GM20000 (cell line): ENCODE results near the gene UBE2J1.

Experiments
- DNase-seq: peaks from one replicate; pipeline ENCODE4 v3.0.0; 2012; ENCODE audit warnings: low spot score
- TF ChIP-seq, protein P1 (sequence below): IDR thresholded peaks from 2 replicates; pipeline ENCODE4 v1.5.1; 2012; ENCODE audit warnings: mild to moderate bottlenecking, control low read depth; ENCODE audit errors: extremely low read depth, missing control alignments

Gene UBE2J1

DNA sequence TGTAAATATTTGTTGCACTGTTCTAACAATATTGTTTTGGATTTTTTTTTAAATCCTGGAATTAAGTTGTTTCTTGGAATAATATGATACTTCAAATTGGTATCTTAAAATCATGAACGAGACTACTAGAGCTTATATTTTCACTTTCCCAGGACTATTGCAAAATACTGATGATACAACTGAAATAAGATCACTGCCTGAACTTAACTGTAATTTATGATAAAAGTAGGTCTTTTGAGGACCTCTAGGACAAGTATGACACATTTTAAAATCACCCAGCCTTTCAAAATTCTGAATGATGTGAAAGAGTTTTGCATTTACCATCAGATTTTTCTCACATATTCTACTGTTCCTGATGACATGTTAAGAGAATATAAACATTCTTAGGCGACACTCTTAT, 8.6 kb upstream of the UBE2J1 start:
- no peak for DNase-seq

DNA sequence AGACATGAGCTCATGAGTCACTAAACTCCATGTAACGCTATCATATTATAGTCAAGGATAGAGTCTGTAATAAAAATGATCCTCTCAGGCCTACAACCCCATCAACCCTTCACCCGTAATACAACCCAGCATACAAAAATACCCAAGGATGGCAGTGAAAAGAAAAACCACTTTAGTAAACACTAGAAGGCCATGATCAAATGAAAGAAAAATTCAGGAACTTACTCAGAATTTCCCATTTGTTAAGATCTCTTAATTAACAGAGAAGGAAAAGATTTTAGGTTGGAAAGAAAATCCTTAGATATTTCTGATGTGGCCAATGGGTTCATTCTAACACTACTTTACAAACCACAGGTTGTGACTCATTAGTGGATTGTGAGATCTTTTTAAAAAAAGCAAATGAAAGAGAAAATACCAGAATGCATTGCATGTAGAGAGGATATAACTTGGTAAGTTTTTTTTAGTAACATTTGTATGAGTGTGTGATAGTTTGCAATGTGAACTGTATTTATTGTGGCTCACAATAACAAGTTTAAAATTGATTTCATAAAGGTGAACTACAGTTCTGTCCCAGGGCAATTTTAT, 8.0 kb upstream of the UBE2J1 start:
- peak; percentile 50 for DNase-seq
- TF ChIP-seq, protein P1, sequence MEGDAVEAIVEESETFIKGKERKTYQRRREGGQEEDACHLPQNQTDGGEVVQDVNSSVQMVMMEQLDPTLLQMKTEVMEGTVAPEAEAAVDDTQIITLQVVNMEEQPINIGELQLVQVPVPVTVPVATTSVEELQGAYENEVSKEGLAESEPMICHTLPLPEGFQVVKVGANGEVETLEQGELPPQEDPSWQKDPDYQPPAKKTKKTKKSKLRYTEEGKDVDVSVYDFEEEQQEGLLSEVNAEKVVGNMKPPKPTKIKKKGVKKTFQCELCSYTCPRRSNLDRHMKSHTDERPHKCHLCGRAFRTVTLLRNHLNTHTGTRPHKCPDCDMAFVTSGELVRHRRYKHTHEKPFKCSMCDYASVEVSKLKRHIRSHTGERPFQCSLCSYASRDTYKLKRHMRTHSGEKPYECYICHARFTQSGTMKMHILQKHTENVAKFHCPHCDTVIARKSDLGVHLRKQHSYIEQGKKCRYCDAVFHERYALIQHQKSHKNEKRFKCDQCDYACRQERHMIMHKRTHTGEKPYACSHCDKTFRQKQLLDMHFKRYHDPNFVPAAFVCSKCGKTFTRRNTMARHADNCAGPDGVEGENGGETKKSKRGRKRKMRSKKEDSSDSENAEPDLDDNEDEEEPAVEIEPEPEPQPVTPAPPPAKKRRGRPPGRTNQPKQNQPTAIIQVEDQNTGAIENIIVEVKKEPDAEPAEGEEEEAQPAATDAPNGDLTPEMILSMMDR = no peak

More for the DNA sequence above, 8.6 kb upstream of the UBE2J1 start:
- TF ChIP-seq, protein P1 = no peak

DNA sequence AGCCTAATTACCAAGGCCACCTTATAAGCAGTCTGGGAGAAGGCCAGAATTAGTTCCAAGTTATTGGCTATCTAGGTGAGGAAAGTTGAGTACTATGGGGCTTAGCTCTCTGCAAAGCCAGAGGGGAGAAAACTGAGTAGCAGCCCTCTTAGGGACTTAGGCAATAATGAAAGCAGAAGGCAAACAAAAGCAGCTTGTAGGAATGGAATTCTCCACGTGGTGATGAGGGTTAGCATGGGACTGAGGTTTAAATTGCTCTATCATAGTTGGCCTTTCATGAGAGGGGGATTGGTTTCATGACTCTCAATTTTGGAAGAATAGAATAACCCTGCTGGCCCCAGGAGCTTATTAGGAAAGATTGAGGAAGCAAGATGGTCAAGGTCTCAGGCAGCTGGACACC, 7.0 kb upstream of the UBE2J1 start:
- TF ChIP-seq, protein P1 = no peak

DNA sequence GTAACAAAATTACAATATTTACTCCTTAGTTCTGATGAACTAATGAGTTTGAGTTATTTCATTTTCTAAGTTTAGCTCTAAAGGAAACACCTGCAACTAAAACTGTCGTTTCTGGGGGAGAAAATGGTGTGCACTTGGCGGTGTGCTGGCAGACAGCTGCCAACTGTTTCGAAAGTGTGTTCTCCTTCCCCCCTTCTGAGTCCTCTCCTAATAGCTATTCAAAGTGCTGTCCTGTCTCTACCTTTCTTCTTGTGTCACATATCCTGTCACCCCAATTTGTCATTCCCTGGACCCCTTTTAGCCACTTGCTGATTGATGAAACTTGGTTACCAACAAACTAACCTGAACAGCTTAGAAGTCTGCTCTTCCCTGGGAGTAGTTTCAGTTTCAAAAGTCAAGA, 4.9 kb upstream of the UBE2J1 start:
- TF ChIP-seq, protein P1 = no peak
- peak; percentile 46 for DNase-seq

More for the DNA sequence above, 7.0 kb upstream of the UBE2J1 start:
- DNase-seq = no peak

DNA sequence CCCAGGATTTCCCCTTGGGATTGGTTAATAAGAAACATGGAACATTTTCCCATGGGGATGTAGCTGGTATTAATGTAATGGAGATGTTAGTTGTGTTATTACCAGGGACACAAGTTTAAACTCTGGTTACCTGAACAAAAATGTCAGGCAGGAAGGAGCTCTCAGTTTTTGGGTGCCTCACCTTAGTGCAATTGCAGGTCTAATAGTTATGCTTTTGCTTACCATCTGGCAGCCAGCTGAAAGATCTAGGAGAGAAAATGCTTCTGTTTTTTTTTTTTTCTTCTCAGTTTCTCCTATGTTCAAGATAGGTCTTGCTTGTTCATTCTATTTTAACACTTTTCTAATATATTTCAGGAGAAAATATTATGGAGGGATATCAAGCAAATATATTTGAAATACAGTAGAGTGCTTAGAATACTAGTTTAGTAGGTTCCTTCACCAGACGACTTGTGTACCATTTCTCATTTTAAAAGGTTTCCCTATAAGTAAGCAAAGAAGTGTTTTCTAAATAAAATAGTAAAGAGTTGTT, 4.2 kb upstream of the UBE2J1 start:
- TF ChIP-seq, protein P1 = no peak
- DNase-seq = peak; percentile 27

DNA sequence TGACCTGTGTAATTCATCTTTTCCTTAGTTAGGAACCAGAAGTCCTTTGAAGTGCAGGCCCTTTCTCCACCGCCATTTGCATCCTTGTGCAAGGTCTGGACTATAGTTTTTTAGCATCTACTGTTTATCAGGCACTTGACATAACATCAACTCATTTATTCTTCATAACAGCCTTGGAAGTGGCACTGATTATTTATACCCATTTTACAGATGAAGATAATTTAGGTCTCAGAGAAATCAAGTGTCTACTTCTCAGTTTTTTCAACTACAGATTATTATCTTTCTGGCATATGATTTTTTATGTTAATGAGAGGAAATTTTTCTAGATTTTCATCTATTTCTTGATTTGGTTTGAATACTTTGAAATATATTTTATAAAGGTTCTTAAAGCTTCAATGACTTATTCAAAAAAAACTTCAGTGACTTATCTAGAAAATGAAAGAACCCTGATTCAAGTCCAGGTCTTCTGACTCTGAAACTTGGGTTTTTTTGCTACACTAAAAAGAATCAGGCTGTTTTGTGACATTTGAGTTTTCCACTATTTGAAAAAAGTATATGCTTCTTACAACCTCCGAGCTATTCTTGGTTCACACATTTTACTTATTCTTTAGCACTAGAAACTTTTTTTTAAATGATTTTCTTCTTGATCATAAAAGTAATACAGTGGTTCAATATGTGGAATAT, 3.1 kb upstream of the UBE2J1 start:
- DNase-seq = peak; percentile 34
- TF ChIP-seq, protein P1 = no peak

DNA sequence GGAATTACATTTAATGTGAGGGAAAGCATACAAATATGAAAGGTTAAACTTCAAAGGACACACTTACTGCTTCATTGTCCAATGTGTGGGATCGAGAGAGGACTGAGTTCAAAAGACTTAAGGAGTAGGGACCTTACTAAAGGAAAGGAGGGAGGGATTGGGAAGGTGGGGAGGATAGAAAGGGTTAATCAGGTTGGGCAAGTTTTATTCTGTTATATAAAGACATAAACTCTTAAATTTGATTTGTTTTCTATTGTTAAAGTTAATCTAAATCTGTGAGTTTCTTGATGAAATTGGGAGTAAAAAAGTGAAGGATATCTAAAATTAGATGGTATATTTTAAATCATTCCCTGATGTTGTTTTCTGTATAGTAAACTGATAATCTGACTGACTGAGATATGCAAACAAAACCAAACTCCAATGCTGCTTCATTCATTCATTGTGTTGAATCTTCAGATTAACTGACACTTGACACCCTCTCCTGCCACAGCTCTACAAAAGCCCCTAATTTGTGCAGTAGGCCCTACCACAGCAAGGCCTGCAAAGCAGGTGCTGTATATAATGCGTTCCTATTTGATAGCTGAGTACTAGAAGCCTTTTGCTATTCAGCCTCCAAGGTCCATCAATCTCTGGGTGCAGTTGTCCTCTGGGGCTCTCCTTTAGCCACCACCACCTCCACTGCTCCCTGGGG, 1.3 kb upstream of the UBE2J1 start:
- TF ChIP-seq, protein P1 = no peak
- DNase-seq = peak; percentile 70
